ENCODE results near the gene PYHIN1.

DNA sequence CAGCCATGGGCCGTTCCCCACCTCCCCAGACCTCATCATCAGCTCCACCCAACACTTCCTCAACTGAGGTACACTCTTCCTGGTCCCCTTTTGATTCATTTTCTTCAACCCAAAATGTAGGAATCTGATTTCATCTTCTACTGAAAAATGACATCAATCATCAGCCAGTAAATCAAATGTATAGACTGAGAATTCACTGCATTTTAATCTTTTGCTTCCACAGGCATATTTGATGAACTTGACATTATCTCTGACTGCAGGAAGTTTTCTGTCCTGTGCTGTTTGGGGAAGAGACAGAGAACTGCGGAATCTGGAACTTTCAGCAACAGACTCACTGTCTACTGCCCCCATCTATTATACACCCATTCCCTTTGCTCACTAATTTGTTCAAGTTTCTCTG lies 7.8 kb downstream of the PYHIN1 start:
- TF ChIP-seq, protein P1, sequence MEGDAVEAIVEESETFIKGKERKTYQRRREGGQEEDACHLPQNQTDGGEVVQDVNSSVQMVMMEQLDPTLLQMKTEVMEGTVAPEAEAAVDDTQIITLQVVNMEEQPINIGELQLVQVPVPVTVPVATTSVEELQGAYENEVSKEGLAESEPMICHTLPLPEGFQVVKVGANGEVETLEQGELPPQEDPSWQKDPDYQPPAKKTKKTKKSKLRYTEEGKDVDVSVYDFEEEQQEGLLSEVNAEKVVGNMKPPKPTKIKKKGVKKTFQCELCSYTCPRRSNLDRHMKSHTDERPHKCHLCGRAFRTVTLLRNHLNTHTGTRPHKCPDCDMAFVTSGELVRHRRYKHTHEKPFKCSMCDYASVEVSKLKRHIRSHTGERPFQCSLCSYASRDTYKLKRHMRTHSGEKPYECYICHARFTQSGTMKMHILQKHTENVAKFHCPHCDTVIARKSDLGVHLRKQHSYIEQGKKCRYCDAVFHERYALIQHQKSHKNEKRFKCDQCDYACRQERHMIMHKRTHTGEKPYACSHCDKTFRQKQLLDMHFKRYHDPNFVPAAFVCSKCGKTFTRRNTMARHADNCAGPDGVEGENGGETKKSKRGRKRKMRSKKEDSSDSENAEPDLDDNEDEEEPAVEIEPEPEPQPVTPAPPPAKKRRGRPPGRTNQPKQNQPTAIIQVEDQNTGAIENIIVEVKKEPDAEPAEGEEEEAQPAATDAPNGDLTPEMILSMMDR (IDR thresholded peaks at IDR 0.05), result no peak
- no peak for TF ChIP-seq POLR2A (IDR thresholded peaks at IDR 0.05)
